GM20000 (cell line): ENCODE measurements around the gene ADPGK.
A peak's percentile ranks its signal among the peaks of the same experiment; 100 is the strongest.

Experiments used
- DNase-seq: peaks from one replicate; pipeline ENCODE4 v3.0.0; 2012; ENCODE audit warnings: low spot score
- CTCF ChIP-seq: IDR thresholded peaks from 2 replicates; pipeline ENCODE4 v1.5.1; 2012; ENCODE audit warnings: mild to moderate bottlenecking, control low read depth; ENCODE audit errors: extremely low read depth, missing control alignments

Gene ADPGK

GRCh38 chr15:72783640-72784455 is at the start of gene ADPGK:
TSS of gene ADPGK (minus strand) at chr15:72783758. CDS start at chr15:72783691, 67 bp downstream.
- peak; percentile 98 for DNase-seq
- peak; percentile 12 for TF ChIP-seq CTCF

- no peak for TF ChIP-seq CTCF
- no peak for DNase-seq
These were observed 43.7 kb upstream of the ADPGK start for GRCh38 chr15:72827226-72827625.

- DNase-seq: no peak
These were observed 43.1 kb upstream of the ADPGK start for GRCh38 chr15:72826611-72827010.

GRCh38 chr15:72825829-72826228 is 42.3 kb upstream of the ADPGK start:
- DNase-seq: no peak
- no peak for TF ChIP-seq CTCF

More at GRCh38 chr15:72826611-72827010, 43.1 kb upstream of the ADPGK start:
- no peak for TF ChIP-seq CTCF

- no peak for TF ChIP-seq CTCF
- no peak for DNase-seq
These were observed 41.2 kb upstream of the ADPGK start for GRCh38 chr15:72824781-72825180.

- DNase-seq: no peak
- TF ChIP-seq CTCF: no peak
These were observed 40.6 kb upstream of the ADPGK start for GRCh38 chr15:72824112-72824511.

GRCh38 chr15:72820278-72820677 is 36.7 kb upstream of the ADPGK start:
- no peak for DNase-seq
- no peak for TF ChIP-seq CTCF
